ENCODE measurements around the gene AQP6. TPM values are rescaled to one million over a fixed set of nuclear protein-coding genes. Genes with fewer than 3 reads are reported as not detected.

Gene AQP6
- polyA plus RNA-seq, 4 donors, result 16.0 to 22.1 (median 19.6) TPM

DNA sequence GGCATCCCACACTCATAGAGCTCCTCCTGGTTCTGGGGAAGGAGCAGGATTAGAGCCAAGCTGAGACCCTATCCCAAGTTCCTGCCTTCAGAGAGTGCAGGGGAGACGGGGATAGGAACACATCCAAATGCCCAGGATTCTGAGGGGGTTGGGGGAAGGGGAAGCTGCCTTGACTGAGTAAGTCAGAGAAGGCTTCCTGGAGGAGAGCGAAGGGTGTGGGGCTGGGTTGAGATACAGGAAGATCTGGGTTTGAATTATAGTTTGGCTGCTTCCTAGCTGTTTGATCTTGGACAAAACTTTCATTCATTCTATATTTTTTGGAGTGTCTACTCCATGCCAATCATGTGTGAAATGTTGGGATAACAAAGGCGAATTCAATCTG is 30.2 kb upstream of the AQP6 start:
- DNase-seq (ENCODE audit: low read depth in 4 of 4, low spot score in 3 of 4), result no peak

DNA sequence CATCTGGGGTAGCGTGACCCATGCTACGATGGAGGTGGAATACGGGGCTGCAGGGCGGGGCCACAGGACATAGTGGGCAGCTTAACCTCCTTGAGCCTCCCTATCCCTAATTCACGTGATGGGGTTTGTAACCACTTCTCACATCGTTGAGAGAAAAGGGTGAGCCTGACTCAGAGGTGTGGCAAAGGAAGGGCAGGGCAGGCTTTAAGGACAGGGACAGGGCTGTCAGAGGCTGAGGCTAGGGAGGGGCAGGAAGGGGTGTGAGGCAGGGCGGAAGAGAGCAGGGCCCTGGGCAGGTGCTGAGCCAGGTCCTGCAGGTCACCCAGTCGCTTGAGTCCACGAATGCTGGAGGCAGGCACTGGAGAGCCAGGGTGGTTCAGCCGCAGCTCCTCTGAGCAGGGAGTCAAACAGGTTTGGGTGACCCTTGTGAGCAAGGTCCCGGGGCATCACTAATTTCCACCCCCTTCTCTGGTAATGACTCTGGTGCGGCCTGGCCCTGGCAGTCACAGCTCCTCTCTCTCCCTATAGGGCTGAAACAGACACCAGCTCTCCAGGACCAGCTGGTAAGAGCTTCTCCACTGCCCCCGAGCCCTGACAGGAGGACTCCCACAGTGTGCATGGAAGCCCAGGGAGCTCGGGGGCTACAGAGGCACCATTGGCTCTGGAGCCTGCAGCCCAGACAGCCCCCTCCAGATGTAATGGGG is 29.7 kb upstream of the AQP6 start:
- DNase-seq (ENCODE audit: low read depth in 4 of 4, low spot score in 3 of 4), result no peak

DNA sequence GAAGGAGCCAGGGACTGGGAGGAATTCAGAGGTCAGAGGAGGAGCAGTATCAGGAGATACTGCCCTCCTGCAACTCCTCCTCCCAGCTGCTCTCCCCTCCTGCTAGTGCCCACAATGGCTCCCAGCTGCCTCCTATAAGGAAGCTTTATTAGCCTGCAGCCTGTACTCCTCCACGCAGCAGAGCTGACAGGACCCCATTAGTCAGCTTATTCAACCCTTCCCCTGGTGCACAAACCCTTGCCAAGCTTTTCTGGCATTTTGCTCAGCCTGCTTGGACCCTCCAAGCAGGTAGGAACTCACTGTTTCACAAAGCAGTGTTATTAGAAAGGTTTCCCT is 29.2 kb upstream of the AQP6 start:
- no peak for DNase-seq (ENCODE audit: low read depth in 4 of 4, low spot score in 3 of 4)

DNA sequence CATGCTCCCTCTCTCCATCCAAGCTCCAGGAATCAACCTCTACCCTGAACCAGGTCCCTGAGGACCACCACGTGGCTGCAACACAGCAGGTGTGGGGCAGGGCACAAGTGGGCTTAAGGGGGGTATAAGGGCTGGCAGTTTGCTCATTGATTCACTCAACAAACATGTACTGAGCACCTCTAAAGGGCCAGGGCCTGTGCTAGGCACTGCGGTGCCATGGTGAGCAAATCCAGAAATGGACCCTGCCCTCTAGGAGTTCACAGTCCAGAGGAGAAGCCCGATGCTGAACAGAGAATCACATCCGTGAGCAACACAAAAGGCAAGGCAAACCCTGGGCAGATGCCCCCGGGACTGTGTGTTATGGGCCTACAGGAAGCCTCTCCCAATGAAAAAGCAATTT is 28.7 kb upstream of the AQP6 start:
- no peak for DNase-seq (ENCODE audit: low read depth in 4 of 4, low spot score in 3 of 4)

DNA sequence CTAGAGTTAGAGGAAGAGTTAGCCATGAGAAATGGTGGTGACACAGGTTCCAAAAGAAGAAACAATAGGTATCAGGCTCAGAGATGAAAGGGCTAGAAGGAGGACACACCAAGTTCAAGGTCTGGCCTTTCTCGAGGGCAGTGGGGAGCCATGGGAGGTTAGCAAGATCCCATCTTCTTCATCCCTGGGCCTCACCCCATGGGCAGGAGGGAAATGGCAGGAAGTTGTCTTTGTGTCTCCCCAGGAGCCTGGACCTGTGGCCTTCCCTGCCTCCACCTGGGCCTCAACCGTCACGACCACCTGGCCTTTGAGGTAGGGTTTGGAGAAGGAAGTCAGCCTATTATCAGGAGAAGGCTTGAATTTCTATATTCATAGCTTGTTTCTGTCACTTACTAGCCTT is 28.0 kb upstream of the AQP6 start:
- DNase-seq (ENCODE audit: low read depth in 4 of 4, low spot score in 3 of 4), result no peak

DNA sequence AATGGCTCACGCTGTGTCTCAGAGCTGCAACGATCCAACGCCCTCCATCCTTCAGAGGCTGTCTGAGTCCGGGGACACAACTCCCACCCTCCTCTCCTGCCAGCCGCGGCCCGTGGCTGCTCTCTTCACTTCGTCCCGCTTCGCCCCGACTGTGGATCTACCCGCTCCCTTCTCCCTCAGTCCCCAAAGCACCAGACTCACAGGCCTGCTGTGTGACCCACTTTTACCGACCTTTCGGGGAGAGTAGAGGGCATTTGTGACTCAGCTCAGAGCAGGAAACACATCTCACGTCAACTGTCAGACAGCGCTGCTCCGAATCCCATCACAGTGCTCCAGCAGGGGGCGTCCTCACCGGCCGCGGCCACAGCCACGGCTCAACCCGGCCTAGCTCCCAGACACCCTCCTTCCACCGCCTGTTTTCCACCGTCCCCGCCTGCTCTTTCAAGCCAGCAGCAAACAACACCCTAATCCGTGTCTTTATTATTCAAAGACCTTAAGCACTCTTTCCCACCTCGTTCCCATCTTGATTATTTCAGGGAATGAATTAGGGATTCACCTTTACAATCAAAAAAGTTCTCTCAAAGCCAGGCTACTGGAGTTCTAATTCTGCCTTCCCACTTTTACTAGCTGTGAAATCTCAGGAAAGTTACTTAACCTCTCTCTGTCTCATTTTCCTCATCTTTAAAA is 27.2 kb upstream of the AQP6 start:
- peak in 2 of 4 donors; percentile 55 to 73 for DNase-seq (ENCODE audit: low read depth in 4 of 4, low spot score in 3 of 4)

DNA sequence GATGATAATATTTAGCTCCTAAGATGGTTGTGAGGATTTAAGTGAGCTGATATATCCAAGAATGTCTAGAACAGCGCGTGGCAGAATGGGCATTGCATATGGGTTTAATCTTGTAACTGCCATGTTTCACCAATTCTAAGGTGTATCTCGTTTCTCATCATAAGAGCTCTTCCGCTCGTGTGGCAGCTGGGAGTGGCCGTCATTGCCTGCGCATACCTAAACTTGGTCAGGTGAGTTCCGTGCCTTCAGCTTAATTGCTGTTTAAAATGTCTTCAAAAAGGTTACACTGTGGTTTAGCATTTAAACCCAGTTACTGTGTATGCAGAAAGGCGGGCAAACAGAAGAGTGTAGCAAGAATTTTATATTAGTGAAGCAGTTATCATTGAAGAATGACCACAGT is 26.7 kb upstream of the AQP6 start:
- no peak for DNase-seq (ENCODE audit: low read depth in 4 of 4, low spot score in 3 of 4)

DNA sequence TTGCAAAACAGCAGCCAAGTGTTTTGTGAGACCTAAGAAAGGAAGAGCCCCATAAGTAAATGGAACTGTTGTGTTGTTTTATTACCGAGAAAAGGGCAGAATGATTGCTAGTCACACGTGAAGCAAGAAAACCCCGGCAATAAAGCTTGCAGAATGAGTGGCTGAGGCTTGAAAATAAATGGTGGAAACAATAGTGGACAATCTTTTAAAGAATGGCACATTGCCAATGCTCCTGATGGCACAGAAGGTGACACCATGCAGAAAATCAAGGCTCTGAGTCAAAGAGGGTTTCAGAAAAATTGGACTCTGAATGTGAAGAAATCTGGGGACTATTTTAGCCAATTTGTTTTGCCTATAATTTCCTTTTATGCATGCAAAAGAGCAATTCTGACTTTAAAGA is 26.2 kb upstream of the AQP6 start:
- no peak for DNase-seq (ENCODE audit: low read depth in 4 of 4, low spot score in 3 of 4)

DNA sequence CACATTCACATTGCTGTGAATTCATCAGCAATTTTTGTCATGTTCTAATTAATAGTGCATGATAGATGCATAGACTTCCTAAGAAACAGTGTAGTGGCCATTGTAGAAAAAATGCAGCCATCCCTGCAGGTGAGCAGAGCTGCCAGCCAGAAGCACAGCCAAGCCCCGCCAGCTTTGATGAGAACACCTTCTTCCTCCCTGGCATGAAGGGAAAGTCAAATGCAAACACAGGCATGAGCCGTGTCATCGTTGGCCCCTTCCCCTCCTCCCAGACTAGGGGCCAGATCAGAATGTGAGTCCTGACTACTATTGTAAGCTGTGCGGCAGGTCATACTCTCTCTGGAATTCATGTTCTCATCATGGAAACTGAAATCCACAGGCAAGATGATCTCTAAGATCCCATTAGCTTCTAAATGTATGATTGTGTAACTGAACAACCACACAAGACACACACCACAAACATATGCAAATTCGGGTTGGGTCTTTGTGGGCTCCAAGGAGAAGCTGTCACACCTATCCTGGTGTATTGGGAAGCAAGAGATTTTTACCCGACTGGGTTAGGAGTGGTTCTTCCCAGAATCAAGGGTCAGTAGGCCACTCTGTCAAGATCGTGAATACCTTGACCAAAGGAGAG is 25.0 kb upstream of the AQP6 start:
- no peak for DNase-seq (ENCODE audit: low read depth in 4 of 4, low spot score in 3 of 4)

DNA sequence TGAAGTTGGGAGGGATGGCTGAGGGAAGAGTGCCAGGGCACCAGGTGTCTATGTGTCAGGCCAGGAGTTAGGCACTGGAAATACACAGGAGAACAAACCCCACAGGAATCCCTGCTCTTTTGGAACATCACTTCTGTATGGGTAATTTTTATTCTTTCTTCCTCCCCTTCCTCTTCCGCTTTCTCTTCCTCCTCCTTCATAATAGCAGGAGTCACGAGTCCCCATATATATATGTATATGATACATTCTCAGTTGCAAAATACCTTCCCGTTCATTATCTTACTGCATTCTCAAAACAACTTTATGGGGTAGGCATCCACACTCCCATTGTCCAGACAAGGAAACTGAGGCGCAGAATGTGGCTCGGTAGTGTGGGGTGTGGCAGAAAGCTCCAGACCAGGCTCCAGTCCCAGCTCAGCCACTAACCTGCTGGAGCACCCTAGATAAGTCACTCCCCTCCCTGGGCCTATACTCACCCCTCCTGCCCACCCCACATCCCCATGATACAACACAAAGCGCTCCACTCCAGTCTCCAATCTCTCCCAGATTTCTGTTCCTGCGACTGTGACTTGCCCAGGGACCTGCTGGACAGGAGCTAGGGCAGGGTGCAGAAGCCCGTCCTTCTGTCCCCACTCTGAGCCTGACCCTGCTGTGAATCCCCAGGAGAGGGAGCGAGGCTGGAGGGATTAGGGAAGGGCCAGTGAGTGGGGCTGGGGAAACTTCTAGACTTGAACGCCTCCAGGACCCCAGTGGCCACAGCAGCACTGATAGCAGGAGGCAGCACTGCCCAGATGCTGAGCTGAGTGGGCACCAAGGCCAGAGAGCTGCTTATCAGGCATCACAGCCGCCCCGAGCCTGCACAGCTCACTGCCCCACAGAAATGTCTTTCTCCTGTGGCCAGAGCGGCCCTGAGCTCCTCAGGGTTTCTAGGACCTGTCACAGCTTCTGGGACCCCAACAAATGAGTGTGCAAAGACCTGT is 23.6 kb upstream of the AQP6 start:
- DNase-seq (ENCODE audit: low read depth in 4 of 4, low spot score in 3 of 4), result no peak

DNA sequence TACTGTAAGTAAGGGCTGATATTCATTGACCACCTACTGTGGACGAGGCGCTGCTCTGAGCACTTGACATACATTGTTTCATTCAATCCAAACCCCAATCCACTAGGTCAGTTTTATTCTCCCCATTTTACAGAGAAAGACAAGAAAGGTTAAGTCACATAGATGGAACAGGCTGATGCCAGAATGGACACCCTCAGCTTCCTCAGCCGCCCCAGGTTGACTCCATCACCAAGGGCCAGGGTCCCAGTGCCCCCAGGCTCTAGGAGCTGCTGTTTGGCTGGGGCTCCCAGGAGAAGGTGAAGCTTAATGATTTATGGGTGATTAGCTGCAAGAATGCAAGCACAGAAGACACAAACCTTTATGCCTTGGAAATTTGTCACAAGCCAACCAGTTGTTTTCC is 22.9 kb upstream of the AQP6 start:
- DNase-seq (ENCODE audit: low read depth in 4 of 4, low spot score in 3 of 4), result no peak

DNA sequence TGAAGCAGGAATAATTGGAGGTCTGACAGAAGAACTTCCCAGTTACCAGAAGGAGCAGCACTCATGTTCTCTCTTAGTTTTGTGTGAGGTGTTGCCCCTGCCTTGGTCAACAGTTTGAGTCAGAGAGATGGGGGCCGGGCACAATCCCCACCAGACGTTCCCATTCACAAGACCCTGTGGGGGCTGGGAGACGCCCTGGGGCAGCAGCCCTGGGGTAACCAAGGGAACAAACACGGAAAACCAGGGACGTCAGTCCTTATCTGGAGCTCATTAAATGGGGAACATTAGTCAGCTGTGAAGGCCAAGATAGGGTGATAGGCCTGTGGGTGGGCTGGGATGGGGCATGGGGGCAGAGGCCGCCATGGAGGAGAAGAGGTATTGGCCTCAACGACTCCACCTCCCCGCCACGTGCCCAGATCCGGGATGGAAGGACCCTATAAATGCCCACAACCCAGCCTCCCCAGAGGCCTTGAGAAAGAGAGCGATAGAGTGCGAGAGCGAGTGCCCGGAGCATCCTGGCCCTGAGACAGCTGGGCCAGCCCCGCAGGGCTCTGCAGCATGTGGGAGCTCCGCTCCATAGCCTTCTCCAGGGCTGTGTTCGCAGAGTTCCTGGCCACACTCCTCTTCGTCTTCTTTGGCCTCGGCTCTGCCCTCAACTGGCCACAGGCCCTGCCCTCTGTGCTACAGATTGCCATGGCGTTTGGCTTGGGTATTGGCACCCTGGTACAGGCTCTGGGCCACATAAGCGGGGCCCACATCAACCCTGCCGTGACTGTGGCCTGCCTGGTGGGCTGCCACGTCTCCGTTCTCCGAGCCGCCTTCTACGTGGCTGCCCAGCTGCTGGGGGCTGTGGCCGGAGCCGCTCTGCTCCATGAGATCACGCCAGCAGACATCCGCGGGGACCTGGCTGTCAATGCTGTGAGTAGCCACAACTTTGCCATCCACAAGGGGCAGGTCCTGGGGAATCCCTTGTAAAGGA is 22.2 kb upstream of the AQP6 start, which contains the start of gene AQP2:
TSS of gene AQP2 (plus strand) at position 465 of the 979 bp plus-strand sequence. CDS start at position 559, 94 bp downstream.
- no peak for DNase-seq (ENCODE audit: low read depth in 4 of 4, low spot score in 3 of 4)

DNA sequence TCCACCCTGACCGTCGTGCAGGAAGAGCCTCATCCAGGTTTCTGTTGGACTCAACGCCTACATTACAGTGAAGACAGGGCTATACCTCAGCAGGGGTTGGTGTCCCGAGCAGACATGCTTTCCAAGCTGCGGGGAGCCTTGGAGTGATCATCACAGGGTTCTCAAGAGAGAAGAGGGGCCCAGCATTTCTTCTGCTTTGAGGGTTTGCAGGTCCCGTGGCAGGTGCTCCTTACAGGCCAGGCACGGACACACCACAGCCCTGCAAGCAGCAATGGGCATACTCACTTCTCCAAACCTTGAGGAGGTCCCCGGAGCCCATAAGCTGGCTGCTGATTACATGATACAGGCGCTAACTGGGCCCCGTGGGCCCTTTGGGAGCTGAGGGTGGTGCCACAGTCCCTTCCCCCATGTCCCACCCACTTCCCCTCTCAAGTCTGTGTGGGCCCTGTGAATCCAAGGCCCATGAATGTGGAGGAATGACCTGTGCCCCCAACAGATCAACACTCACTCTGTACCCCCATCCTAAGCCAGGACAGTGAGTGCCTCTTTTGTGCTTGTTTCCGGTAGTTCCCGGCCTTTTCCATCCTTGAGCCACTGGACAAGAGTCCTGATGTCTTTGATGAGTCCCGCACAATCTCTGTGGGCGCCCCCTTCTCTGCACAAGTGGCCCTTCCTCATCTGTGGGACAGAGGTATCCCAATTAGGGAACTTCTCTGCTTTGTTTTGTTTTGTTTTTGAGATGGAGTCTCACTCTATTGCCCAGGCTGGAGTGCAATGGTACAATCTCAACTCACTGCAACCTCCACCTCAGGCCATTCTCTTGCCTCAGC is 21.1 kb upstream of the AQP6 start:
- no peak for DNase-seq (ENCODE audit: low read depth in 4 of 4, low spot score in 3 of 4)

DNA sequence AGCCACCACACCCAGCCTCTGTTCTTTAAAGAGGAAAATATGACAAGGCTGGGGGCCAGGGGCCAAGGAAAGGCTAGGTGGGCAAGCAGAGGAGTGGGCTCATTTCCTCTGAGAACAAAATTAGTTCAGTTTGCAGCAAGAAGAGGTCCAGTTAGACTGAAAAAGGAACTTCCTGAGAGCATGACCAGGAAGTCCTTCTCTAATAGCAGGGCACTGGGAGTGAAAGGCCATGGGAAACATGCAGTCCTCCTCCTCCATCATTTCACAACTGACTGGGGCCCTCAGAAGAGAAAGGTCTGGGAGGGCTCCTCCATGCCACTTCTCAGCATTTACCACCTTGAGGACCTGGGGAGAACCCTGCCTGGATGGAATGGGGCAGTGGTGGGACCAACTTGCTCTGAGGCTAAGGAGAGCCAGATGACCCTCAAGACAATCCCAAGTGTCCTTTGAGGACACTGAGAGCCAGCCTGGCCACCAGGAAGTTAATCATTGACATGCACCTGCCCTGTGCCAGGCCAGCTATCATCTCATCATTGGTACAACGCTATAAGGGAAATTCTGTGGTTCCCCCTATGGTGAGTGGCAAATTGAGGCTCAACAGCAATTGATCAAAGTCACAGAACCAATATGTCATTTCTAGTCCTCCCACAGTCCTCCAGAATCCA is 20.2 kb upstream of the AQP6 start:
- DNase-seq (ENCODE audit: low read depth in 4 of 4, low spot score in 3 of 4), result no peak

DNA sequence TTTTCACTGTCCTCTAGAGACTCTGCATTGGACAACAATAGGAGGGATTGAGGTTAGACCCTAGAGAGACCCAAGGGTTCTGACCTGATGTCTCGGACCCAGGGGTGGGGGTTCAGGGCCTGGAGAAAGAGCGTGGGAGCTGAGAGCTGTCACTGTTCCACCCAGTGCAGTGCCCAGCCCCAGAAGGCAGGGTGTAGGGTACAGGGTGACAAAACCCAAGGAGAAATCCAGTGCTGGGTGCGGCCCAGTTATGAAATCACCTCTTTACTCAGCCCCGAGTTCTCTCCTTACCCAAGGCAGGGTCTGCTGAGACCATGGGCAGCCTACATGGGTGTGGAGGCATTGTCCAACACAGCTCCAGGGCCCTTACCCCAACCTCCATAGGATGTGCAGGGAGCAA is 19.6 kb upstream of the AQP6 start:
- no peak for DNase-seq (ENCODE audit: low read depth in 4 of 4, low spot score in 3 of 4)

DNA sequence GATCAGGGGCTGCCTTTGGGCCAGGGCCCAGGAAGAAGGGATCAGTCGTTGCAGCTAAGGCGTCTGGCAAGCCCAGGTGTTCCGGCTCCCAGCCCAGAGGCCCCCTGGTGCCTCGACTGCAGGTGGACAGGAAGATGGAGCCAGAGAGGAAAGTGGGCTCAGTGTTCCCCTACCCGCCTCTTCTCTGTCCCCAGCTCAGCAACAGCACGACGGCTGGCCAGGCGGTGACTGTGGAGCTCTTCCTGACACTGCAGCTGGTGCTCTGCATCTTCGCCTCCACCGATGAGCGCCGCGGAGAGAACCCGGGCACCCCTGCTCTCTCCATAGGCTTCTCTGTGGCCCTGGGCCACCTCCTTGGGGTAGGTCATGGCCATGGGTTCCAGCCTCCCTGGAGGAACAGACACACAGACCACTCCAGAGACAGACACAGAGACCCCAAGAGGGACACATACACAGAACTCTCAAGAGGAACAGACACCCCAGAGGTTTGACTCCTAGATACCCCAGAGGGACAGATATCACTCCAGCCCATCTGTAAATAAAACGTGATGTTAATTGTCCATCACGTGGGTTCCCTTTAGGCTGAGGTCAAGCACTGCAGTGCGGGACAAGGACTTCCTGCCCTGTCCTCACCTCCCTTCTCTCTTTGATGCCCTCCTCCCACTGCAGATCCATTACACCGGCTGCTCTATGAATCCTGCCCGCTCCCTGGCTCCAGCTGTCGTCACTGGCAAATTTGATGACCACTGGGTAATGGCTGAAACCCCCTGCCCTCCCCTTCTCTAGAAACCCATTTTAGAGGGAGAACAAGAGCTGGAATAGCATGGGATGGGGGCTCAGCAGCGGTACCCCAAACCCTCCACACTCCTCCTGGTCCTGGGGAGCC is 18.5 kb upstream of the AQP6 start:
- DNase-seq (ENCODE audit: low read depth in 4 of 4, low spot score in 3 of 4), result no peak
